HG03575 (cell line): Measurements from ENCODE around the gene ZC2HC1B.

Source experiments
- ATAC-seq: cut with Tn5 transposase; IDR thresholded peaks from one replicate; pipeline ENCODE4 v1.9.1; 2021; ENCODE audit not compliant: unreplicated experiment, insufficient number of reproducible peaks, low FRiP score; ENCODE audit errors: extremely low read depth

The ZC2HC1B gene

GRCh38 chr6:143952947-143953701 lies 88.8 kb downstream of the ZC2HC1B start:
- no peak for ATAC-seq

GRCh38 chr6:143953922-143954321 lies 89.6 kb downstream of the ZC2HC1B start:
- ATAC-seq = no peak

GRCh38 chr6:143955971-143956370 lies 91.7 kb downstream of the ZC2HC1B start:
- ATAC-seq = no peak

- ATAC-seq = no peak
These were observed 93.5 kb downstream of the ZC2HC1B start for GRCh38 chr6:143957679-143958274.

- no peak for ATAC-seq
These were observed 94.6 kb downstream of the ZC2HC1B start for GRCh38 chr6:143958839-143959399.

GRCh38 chr6:143959927-143960326 lies 95.7 kb downstream of the ZC2HC1B start:
- no peak for ATAC-seq

GRCh38 chr6:143961066-143961465 lies 96.8 kb downstream of the ZC2HC1B start:
- no peak for ATAC-seq

- no peak for ATAC-seq
These were observed 97.9 kb downstream of the ZC2HC1B start for GRCh38 chr6:143961886-143962878.

GRCh38 chr6:143963158-143963919 lies 99.1 kb downstream of the ZC2HC1B start:
- ATAC-seq = no peak

- no peak for ATAC-seq
These were observed 100.4 kb downstream of the ZC2HC1B start for GRCh38 chr6:143964674-143965081.

- no peak for ATAC-seq
These were observed 101.4 kb downstream of the ZC2HC1B start for GRCh38 chr6:143965503-143966171.

- ATAC-seq = no peak
These were observed 102.0 kb downstream of the ZC2HC1B start for GRCh38 chr6:143966312-143966711.

- ATAC-seq = no peak
These were observed 103.6 kb downstream of the ZC2HC1B start for GRCh38 chr6:143967706-143968376.

GRCh38 chr6:143969077-143969476 lies 104.8 kb downstream of the ZC2HC1B start:
- no peak for ATAC-seq

- ATAC-seq = no peak
These were observed 106.4 kb downstream of the ZC2HC1B start for GRCh38 chr6:143970456-143971218.

- ATAC-seq = no peak
These were observed 107.4 kb downstream of the ZC2HC1B start for GRCh38 chr6:143971482-143972205.
